ENCODE measurements around the gene KRTAP6-3.

KRTAP6-3 gene, protein sequence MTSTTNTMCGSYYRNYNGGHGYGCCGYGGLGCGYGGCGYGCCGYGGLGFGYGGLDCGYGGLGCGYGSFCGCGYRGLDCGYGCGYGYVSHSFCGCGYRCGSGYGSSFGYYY

DNA sequence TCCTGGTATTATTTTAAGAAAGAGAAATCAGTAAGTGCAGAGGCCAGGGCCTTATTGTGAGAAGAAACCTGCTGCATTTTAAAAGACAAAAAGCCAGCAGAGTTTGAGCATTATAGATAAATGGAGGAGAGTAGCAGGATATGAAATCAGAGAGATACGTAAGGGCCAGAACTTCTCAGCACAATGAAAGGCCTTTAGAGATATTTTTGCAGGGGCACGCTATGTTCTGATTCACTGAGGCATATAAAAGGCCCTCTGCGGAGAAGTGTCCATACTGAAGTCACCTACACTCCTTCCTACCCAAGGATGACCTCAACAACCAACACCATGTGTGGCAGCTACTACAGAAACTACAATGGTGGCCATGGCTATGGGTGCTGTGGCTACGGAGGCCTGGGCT, at the start of gene KRTAP6-3:
Gene KRTAP6-3, plus strand, starts transcription at position 301 of the 400 bp plus-strand sequence. Its CDS starts 6 bp downstream, at position 307.
- DNase-seq = no peak

DNA sequence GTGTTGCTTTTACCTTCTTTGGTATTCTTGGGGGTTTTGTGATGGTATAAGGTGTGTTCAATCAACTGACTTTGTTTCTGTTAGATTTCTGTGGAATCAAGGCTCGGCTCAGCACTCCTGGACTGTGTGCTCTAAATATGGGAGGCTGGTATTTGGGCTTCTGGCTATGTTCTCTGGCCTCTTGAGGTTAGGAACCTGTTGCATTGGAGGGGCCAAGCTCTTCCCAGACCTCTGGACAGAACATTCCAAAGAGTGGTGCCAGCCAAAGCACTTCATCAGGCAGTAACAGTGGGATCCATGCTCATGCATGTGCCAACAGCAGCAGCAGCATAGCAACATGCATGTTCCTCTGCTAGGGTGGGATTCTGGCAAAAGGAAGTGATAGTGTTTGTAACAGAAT, 39.5 kb upstream of the KRTAP6-3 start:
- DNase-seq = no peak

DNA sequence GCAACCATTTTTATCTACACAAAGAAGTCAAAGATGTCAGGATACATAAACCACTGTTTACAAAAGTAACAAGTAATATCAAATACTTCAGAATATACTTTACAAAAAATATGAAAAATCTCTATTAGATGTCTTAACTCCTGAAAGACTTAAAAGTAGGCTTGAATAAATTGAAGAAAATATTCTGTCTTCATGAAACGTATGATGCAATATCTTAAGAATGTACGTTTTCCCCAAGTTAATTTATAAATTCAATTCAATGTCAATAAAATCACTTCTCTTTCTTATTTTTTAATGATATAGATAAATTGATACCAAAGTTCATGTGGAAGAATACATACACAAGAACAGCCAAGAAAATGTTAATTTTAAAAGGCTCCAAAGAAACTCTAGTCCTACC, 37.1 kb upstream of the KRTAP6-3 start:
- no peak for DNase-seq

DNA sequence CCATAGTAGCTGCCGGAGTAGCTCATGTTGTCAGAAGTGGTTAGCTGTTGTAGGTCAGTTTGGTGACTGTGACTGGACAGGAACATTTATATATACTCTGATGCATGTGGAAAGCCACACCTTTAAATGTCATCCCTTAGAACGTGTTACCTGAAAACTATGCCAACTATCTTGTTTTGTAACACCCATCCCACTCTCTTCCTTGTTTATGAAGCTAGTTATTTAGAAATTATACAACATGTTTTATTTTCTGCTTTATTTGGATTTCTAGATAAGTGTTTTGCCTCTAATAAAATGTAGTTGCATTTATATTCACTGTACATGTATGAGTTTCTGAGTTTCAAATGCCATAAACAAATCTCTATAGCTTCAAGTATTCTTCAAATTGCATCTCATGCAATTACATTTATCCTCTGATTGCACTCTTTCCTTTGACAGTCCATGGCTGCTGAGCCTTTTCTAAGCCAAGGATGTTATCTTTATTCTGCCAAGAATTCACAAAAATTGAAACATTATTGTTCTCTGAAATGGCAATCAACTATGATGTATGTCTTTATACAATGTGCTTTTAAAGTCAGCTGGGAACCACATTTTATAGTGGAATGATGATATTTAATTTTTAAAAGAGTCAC, 30.9 kb upstream of the KRTAP6-3 start, which contains the start of gene KRTAP19-7:
Gene KRTAP19-7, minus strand, starts transcription at position 51 of the 632 bp plus-strand sequence. Its CDS starts 25 bp downstream, at position 26.
- DNase-seq = no peak

DNA sequence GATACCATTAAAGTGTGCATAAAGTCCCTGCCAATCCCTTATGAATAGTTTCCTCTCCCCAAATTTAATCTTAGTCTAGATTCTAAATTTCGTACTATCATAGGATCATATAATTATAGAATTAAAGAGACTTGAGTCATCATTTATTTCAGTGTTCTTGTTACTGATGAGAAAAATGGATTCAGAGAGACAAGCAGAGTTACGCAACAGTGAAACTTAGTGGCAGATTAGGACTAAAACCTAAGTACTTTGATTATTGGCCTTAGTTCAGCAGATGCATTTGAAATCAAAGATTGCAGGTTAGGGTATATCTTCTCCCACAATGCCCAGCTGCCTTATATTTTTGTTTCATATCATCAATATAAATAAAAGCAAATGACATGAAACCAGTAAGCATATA, 30.3 kb upstream of the KRTAP6-3 start:
- DNase-seq = no peak

DNA sequence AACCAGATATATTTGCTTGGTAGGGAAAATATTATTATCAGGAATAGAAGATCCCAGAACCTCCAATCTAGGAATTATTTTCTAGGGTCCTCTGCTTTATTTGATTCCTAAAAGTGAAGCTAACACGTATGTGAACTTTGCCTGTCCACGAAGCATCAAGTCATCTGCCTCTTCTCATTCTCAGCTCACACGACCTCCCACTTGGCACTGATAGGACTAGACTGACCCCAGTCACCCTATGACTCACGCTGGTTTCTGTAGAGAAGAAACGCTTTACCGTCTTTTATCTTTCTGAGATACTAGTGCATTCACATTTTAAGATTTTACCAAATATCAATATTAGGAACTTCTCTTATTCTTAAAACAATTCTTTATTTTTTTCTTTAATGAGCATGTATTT, 29.2 kb upstream of the KRTAP6-3 start:
- no peak for DNase-seq

DNA sequence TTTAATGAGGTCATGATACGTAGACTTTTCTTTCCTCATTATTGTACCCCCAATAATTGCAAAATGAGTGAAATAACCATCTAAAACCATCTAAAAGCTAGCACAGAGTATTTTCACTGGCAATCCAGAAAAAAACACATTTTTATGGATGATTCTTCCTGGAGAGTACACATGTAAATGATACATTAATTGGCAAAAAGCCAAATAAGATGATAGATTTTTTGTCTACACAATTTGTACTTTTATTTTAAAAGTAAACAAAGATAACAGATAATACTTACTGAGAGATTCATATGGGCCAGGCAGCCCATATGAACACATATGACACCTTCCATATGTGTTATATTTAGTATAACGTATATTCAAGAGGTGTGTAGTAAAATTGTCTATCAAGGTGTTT, 28.6 kb upstream of the KRTAP6-3 start:
- DNase-seq = no peak

DNA sequence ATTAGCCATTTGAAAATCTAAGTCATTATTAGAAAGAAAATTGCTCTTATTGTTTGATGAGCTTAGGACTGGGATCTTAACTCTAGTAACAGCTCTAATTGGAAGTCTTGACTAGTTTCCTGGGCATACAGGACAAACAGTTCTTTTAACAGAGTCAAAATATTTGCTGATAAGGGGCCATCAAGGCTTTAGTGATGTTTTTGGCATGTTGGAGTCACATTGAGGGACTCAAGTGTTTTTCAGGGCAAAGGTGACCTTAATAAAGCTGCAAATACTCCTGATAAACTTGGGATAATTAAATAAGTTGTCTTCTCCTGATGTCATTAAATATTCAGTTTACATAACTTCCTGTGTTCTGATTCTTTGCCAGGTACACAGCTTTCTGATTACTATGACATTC, 24.6 kb upstream of the KRTAP6-3 start:
- DNase-seq = no peak

DNA sequence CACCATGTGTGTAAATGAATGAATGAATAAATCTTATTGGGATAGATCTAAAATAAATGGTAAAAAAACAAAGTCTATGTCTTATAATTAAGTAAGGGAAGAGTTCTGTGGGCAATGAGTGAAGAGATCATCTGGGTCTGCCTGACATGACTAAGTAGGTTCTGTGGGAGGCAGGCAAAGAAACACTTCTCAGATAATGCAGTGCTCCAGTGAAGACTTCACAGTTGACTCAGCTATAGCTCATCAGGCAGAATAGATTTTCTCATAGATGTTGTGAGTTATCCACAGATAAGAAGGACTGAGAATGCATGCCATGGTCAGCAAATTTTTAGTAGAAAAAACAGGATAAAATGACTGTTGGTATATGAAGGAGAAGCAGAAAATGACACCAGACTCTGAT, 14.5 kb upstream of the KRTAP6-3 start:
- no peak for DNase-seq

DNA sequence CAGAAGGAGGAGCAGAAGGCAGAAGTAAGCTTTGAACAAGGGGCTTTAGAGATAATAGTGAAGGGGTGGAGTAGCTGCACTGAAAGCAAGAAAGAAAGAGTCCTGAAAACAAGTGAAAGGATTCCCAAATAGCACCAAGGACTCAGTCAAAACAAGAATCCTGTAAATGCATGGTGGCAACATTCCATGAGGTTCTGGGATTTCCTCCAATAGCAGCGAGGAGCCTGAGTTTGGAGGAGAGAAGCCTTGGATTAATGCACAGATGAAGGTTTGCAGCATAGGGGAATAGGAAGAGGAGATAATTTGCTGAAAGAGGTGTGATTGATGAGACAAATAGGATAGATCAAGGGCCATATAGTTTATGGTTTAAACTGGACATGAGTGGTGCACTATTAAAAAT, 12.9 kb upstream of the KRTAP6-3 start:
- DNase-seq = no peak

DNA sequence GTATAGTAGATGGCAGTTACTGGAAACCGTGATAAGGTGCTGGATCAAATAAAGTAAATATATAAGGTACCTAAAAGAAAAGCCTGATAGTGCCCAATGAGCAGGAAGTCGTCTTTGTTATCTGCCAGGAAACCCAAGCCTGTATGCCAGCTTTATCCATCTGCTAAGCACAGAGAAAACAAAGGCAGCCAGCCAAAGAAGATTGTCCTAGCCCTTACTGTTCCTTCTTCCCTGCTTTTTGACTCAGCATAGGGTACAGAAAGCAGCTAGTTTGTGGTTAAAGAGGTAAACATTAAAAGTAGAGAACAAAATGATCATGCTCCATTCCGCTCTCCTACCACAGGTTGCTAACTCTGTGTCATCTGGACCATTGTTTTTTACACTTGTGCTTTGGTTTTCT, 12.1 kb upstream of the KRTAP6-3 start:
- no peak for DNase-seq

DNA sequence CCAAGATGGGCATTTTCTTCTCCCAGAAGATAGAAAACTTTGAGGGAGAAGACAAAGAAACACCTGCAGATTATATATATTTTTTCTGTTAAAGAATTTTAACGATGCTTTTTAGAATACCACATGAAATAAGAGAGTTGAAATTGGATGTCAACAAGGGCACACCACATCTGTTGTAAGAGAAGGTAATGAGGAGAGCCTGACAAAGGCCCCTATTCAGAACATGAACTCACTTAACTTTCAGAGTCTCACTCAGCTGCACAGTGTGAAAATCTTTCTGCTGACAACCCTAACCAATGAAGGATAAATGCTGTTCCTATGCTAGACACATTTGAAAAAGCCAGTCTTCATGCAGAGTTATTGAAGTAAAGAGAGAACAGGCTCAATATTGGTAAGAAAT, 9.4 kb upstream of the KRTAP6-3 start:
- no peak for DNase-seq

DNA sequence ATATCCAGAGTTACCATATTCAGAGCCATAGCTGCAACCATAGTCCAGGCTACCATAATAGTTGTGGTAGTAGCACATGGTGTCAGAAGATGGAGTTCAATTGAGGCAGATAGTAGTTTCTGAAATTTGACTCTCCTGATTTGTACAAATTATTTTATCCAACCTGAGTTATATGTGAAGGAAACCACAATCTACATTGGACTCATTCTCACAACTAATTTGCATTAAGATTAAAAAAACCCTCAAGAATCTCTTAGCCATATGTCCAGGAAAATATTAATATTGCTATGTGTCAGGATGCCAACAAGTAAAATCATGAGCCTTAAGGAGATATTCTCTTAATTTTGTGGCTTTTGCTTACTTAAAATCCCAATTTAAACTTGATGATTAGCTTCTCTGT, 1.9 kb upstream of the KRTAP6-3 start, which contains the start of gene KRTAP22-2:
Gene KRTAP22-2, minus strand, starts transcription at position 101 of the 400 bp plus-strand sequence.
- no peak for DNase-seq

DNA sequence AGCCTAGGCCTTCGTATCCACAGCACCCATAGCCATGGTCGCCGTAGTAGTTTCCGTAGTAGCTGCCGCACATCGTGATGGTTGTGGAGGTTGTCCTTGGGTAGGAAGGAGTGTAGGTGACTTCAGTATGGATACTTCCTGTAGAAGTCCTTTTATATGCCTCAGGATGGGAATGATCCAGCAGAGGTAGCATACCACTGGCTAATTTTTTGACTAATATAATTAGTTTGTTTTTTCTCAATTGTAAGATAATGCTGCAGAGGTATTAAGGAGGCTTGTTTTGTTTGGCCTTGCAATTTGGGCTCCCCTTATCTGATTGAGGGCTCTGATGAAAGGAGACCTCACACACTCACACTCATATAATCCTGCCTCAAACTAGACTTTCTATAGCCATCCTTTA, 6.6 kb downstream of the KRTAP6-3 start, which contains the start of gene KRTAP6-2:
Gene KRTAP6-2, minus strand, starts transcription at position 101 of the 400 bp plus-strand sequence. Its CDS starts 28 bp downstream, at position 73.
- DNase-seq = no peak

DNA sequence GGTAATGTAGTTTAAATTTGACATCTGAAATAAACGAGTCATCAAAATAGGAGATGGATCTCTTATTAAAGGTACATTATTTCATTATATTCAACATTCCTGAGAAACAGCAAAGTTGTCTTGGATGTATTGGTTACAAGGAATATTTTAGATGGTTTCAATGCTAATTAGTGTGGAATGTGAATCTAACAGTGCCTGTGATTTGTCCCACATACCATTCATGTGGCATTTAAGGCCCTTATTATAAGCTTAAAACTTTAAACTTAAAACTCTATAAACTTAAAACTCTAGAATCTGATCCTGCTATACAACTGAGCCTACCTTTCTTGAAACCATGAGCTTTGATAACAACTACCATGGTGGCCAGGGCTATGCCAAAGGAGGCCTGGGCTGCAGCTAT, 8.5 kb downstream of the KRTAP6-3 start, which contains the start of gene KRTAP22-1:
Gene KRTAP22-1, plus strand, starts transcription at position 301 of the 400 bp plus-strand sequence.
- DNase-seq = no peak

DNA sequence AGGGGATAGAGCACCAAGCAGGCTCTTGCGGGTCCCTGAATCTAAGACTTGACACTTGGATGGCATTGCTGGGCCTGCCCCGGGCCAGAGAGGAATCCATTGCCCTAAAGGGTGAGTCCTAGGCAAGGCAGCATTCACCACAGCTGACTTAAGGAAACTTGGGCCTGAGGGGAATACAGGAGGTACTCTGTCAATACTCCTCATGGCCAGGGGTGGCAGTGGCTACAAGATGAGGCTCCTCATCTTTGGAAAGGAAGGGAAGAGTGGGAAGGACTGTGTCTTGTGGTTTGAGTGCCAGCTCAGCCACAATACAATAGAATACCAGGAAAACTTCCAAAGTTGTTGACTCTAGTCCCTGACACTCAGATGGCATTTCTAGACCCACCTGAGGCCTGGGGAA, 13.7 kb downstream of the KRTAP6-3 start:
- DNase-seq = no peak

DNA sequence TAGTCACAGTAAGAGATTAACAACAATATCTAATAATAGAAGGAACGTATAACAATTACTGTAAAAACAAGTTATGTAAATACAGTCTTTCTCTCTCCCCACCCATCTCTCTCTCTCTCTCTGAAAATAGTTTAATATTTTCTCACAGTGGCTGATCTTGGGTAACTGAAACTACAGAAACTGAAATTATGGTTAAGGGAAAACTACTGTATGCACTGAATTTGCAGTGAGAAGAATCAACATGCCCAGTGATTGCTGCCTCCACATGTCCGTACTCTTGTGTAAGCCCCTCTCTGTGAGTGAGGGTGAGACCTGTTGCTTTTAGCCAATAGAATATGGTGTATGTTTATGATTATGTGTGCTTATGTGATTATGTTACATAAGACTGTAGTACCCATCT, 19.9 kb downstream of the KRTAP6-3 start:
- no peak for DNase-seq

DNA sequence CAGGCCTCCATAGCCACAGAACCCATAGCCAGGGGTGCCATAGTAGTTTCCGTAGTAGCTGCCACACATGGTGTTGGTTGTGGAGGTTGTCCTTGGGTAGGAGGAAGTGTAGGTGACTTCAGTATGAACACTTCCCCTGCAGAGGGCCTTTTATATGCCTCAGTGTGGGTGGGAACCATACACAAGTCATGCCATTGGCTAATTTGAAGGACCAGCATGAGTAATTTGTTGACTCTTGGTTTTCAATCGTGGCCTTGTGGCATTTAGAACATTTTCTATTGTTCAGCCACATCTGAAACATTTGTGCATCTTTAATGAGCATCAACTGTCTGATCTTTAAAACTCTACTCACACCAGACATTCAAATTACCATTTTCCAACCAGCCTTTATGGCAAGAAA, 21.6 kb downstream of the KRTAP6-3 start, which contains the start of gene KRTAP6-1:
Gene KRTAP6-1, minus strand, starts transcription at position 95 of the 400 bp plus-strand sequence. Its CDS starts 26 bp downstream, at position 69.
- DNase-seq = no peak

DNA sequence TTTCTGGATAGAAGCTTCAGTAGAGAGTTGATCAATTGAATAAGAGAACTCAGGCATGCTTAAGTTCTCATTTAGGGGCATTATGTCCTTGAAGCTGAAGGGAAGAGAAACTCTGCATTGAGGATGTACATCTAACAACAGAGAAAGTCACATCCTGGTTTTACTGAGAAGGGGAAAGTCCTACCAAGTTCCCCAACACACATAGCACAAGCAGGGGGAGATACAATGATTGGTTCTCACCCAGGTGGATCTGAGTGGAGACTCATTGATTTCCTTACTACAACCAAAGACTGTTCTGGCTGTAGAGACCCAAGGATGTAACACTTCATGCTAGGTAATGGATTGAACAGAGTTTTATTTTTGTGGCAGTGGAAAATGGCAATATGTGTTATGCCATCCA, 23.0 kb downstream of the KRTAP6-3 start:
- DNase-seq = no peak

DNA sequence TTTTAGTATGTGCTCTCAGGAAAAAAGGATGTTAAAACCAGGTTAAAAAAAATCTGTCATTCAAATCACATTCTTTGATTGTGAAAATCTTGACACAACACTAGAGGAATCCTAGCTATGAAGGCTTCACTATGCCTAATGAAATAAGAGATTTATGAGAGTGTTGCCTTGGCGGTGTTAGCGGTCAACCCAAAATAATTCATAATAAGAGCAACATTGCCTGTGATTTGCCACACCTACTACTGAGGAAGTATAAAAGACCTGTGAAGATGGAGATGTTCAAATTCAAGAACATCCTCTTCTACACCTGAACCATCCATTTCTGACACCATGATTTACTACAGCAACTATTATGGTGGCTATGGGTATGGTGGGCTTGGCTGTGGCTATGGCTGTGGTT, 23.9 kb downstream of the KRTAP6-3 start, which contains the start of gene KRTAP20-1:
Gene KRTAP20-1, plus strand, starts transcription at position 301 of the 400 bp plus-strand sequence. Its CDS starts 30 bp downstream, at position 331.
- DNase-seq = no peak

DNA sequence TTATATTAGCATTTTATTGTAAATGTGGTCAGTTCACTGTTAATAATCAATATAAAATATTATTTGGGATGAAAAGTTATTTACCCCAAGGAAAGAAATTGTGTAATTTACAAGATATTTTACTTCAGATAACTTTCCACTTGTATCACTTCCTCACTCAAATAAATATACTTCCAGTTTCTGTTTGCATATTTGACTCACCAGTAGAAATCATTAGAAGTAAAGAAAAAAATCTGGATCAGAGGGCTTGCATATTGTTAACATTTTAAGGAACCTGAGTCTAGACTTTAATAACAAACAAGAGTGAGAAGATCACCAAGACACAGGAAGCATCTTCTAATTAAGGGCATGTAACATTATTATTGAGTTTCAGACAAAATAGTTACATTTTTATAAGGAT, 27.8 kb downstream of the KRTAP6-3 start:
- DNase-seq = no peak

DNA sequence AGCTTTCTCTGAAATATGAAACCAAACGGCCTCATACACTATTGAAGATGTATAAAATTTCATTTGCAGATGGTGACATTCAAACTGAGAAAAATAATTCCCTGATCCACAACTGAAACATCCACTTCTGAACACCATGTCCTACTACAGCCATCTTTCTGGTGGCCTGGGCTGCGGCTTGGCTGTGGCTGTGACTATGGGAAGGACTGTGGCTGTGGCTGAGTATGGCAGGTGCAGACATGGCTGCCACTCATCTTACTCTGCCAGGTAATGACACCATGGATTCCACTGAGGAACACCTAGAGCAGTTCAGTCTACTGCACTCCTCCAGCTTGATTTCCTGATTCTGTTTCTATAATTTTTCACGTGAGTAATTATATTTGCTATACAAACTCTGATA, 28.3 kb downstream of the KRTAP6-3 start, which contains the start of gene KRTAP20-4:
Gene KRTAP20-4, plus strand, starts transcription at position 106 of the 400 bp plus-strand sequence.
- DNase-seq = no peak

DNA sequence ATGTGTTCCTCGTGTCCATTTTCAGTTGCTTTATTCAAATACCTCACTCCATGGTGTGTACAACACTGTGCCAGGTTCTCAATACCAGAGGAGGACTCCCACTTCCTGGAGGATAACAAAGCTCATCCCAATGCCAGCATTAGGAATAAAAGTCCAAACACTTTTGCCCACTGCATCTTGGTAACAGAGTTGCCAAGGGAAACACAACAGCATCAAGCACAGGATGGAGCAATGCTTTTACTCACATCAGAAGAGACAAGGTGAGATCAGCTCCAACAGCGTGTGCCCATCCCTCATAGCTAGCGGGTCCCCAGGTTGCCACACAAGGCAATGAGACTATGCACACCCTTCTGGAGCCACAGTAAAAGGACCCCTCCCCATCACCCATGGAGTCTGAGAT, 31.1 kb downstream of the KRTAP6-3 start:
- no peak for DNase-seq

DNA sequence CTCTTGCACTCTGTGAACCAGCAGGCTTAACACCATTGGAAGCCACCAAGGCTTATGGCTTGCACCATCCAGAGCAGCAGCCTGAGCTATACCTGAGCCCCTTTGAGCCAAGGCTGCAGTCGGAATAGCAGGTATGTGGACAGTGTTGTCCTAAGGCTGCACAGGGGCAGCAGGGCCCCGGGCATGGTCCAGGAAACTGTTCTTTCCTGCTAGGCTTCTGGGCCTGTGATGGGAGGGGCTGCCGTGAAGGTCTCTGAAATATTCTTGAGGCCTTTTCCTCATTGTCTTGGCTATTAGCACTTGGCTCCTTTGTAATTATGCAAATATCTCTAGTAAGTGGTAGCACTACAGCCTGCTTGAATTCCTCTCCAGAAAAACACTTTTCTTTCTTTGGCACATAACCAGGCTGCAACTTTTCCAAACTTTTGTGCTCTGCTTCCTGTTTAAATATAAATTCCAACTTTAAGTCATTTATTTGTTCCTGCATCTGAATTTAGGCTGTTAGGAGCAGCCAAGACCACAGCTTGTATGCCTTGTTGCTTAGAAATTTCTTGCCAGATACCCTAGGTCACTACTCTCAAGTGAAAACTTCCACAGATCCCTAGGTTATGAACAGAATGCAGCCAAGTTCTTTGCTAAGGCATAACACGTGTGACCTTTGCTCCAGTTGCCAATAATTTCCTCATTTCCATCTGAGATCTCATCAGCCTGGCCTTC, 33.4 kb downstream of the KRTAP6-3 start:
- DNase-seq = no peak
